GM19328 (cell line): Measurements from ENCODE around the gene GID4.

Source experiments
- ATAC-seq: cut with Tn5 transposase; IDR thresholded peaks from one replicate; pipeline ENCODE4 v1.9.1; 2021; ENCODE audit warnings: mild to moderate bottlenecking, moderate library complexity; ENCODE audit not compliant: unreplicated experiment

Gene GID4

DNA sequence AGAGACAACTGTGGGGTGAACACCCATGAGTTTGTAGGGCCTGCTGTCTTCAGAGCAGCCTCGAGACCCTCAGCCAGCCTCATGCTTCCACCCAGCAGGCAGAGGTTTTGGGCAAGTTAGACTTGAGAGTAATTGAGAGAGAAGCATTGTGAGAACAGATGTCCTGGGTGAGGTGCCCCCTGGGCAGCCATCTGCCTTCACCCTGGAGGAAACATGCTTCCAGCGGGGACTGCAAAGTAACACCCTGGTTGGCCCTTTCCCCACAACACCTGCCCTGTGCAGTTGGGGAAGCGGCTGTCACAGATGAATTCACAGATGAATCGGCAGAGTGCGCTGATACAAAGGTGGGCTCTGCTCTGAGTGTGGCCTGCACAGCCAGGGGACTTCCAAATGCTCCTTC, 23.6 kb upstream of the GID4 start:
- ATAC-seq, result no peak

DNA sequence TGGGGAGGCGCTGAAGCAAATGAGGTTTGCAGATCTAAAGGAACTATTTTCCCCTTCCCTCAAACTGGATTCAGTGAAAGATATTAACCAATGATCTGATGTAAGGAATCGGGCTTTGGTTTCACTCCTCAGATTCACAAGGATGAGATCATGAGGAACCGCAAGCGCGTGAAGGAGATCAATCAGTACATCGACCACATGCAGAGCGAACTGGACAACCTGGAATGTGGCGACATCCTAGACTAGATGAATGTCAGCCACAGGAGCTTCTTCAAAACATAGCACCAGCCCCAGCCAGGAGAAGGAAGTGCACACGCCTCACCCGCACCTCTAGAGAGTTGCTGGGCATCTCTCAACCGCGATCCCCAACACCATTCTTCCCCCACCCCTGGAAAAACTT, 22.8 kb upstream of the GID4 start:
- ATAC-seq, result no peak

DNA sequence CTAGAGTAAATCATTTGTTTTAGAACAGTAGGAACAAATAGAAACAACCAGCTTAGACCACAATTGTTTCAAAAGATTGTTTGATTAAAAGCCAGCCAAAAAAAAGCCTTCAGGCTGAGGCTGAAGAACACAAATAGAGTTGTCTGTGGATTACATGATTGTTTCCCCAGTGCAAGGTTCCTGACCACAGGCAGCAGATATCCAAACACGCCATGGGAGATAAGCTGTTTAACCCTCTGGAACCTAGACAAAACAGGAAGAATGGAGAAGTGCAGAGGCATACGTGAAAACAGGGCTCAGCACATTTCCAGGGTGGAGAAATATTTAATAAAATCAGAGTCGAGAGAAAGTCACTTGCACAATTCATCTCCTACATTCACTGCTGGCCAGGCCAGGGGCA, 21.2 kb upstream of the GID4 start:
- ATAC-seq, result no peak

- no peak for ATAC-seq
These were observed 20.7 kb upstream of the GID4 start for GRCh38 chr17:18018411-18018921.

DNA sequence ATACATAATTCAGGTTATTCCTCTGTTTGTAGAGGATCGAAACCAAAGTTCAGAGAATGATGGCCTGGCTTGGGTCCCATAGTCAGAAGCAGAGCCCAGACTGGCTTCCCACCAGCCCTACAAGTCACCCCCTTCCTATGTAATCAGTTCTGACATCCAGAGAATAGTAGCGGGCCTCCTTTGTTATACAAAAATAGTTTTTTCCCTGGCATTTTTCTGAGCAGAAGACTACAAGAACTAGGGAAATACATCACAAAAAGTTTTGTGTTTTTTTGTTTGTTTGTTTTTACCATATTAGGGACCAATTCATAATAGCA, 19.4 kb upstream of the GID4 start:
- no peak for ATAC-seq

DNA sequence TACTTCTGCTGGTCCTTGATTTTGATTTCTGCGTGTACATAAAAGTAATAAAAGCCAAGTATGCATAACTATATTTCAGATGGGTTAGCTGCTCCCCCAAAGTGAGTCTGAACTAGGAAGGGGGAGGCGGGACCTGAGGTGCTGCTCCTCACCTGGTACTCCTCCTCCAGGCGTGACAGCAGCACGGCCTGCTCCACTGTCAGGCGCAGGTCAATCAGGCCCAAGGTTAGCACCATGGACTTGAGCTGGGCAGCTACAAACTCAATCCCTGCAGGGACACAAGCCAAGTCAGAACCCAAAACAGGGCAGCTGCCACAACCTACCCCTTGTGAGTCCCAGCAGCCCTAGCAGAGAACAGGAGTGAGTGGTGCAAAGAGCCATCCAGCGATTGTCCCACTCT, 18.2 kb upstream of the GID4 start:
- ATAC-seq, result no peak

- ATAC-seq, result no peak
These were observed 17.8 kb upstream of the GID4 start for GRCh38 chr17:18021372-18021771.

DNA sequence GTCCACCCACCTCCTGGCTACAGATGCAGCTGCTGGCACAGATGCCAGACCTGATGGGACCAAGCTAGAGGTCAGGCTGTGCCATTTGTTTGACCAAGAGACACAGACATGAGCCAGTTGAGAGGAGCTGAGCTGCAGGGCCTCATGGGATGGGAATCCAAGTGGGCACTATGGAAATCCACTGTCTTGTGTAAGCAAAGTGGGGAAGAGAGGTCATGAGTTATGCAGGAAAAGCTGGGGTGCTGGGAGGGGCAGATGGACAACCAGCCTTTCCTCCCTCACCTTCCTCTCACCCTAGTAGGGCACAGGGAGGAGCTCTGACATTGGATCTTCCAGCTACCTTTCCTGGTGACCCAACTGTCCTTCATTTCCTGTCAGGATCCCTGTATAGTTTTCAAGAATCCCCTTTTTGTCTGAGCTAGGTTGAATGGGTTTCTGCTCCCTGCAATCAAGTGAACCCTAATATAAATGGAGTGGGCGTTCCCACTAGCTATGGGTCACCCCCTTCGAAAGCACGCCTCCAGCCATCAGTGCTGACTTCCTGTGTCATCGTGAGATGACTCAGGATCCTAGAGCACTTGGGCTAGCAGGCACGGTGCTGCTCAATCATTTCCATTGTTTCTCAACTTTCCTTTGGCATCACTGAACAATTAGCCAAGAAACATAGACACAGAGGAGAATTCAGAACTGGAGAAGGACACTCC, 13.8 kb upstream of the GID4 start:
- ATAC-seq, result no peak

DNA sequence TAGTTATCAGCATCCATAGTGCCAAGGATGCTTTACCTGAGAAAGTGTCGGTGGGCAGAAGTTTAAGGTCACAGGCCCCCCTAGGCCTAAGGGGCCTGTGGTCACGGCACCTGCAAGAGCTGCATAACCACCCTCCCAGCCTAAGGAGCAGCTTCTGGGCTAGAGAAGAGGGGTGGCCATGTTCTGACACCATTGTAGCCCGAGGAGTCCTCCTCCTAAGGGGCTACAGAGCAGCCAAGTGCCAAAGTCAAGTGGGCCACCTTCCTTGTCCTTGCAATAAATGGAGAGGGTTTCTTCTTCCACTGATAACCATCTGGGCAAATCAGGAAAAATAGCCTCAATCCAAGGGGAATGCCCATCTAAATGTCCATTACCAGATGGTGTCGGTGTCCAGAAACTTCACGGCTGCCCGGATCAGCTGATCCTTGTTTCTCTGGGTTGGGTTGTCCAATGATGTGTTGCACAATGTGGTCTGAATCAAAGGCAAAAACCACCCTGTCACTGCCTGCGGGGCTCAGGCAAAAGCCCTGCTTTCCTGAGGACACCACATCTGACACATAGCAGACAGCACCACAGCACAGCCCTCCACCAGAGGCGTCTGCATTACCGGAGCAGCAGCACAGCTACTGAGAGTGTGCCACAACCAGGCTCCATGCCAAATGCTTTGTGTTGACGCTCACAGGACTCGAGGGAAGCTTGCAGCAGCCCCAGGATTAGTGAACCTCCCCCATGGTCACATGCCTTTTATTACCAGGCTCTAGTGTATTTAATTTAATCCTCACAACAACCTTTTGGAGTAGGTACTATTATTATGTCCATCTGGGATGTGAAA, 13.0 kb upstream of the GID4 start:
- no peak for ATAC-seq

DNA sequence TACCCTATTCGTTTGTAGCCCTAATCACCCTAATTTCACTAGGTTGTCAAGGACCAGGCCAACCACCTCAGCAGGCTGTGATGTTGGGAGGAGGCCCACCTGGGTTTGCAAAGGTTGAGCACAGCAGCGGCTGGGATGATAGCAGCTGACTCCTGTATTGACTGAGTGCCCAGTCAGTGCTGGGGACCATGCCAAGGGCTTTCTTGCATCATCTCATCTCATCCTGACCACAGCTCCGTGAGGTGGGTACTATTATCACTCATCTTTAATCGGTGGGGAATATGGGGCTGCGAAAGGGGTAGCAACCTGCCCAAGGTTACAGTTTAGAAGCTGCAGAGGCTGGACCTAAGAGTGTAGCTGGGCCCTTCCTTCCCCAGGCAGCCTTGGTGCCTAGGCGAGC, 11.9 kb upstream of the GID4 start:
- no peak for ATAC-seq

GRCh38 chr17:18028114-18028951, 10.9 kb upstream of the GID4 start:
- no peak for ATAC-seq

DNA sequence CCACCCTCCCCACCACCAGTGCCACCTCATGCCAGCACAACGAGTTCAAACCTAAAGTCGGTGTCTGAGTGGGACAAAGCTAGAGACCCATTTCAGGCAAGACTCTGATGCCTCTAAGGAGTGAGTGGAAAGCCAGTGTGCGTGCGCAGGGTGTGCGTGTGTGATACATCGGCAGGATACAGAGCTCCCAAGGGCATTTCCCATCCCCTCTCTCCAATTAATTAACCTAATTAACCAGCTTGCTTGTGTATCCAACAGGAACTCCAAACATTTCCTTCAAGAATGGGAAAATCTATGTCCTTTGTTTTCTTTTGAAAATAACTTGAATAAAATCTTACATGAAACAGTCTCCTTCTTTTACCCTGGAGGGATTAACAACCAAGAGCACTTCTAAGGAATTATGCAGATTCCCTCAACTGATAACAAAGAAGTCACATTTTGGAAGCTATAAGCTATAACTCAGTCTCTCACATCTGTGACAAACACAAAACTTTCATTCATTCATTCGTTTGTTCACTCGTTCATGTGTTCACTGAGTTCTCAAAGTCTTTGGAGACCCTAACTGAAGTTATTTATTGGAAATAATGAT, 10.2 kb upstream of the GID4 start:
- no peak for ATAC-seq

DNA sequence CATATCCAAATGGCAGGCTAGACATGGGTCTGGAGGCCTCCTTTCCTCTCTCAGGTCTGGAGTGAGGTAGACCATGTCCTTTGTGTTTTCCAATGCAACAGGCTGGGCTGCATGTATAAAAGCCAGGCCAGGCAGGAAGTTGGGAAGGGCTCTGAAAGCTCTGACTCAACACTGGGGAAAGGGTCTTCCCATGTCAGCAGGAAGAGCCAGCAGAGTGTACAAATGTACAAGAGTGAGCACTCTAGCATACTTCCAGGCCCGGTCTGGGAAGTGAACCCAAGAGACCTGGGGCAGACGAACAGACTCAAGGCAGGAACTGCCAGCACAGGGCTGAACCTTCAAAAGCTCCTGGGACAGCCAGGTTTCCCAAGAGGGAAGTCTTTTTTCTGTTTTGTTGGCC, 7.3 kb upstream of the GID4 start:
- ATAC-seq, result no peak

- ATAC-seq, result peak; percentile 60
These were observed 5.6 kb upstream of the GID4 start for GRCh38 chr17:18033442-18034099.

- no peak for ATAC-seq
These were observed 3.5 kb upstream of the GID4 start for GRCh38 chr17:18035704-18036103.

- no peak for ATAC-seq
These were observed 1.7 kb upstream of the GID4 start for GRCh38 chr17:18037486-18037885.

DNA sequence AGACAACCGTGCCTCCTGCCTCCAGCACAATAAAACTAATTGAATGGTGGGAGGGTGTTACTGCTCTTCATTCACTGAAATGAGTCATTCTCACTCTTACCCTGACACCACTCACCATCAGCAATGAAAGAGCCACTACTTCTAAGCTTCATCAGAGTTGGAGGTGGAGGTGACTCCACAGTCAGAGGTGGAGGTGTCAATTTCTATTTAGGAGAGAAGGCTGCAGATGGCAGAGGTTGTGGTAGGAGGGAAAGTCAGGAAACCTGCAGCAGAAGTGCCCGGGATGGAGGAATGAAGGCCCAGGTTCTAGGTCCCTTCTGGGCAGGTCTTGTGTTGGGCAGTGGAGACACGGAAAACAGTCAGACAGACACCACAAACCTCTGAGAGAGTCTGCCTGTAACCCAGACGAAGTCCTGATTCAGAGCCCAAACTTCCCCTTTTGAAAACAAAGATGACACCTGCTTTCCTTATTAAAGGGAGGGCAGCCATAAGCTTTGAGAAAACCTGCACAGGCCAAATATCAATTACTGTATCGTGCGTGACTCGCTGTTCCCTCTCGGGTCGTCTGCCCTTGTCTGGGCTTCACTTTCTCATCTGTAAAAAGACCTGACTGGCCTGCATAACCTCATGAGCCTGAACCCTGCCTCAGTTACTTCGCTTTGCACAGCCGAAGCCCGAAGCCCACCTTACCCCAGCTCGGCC, 908 bp upstream of the GID4 start:
- ATAC-seq, result no peak

DNA sequence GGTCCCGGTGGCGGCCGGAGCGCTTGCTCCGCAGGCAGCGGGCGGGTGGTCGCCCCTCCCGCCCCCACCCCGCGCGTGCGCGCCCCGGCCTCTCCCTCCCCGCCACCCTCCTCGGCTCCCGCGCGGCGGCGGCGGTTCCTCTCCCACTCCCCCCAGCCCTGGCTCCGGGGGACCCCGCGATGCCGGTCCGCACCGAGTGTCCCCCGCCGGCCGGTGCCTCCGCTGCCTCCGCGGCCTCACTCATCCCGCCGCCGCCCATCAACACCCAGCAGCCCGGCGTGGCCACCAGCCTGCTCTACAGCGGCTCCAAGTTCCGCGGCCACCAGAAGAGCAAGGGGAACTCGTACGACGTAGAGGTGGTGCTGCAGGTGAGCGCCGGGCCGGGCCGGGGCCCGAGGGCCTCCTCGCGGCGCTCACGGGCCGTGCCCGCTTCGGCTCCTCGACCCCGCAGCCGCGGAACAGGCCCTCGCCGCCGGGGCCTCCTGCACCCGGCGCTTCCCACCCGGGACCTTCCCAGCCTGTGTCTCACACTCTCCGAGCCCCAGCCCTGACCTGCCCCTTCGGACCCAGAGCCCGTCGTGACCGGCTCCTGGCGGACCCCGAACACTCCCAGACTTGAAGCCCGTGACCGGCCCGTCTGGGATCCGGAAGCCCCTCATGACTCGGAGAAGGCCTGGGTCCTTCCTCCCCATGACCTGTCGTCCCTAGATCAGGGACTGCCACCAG, 490 bp downstream of the GID4 start:
- ATAC-seq, result peak; percentile 22

GRCh38 chr17:18040261-18040858, 1.2 kb downstream of the GID4 start:
- no peak for ATAC-seq
